LNCaP clone FGC (cell line): ENCODE measurements around the gene APOL5.

Experiments
- DNase-seq: peaks from one replicate; pipeline ENCODE4 v3.0.0-alpha.2; 2011; ENCODE audit warnings: low read depth
- H3K4me3 ChIP-seq: 2 replicates; pipeline ENCODE4 v1.5.1; 2011; ENCODE audit warnings: mild to moderate bottlenecking, low read depth, low read length, control low read depth
- TF ChIP-seq, protein P1 (sequence below): IDR thresholded peaks from 2 replicates; pipeline ENCODE4 v1.5.1; 2012; ENCODE audit warnings: mild to moderate bottlenecking; ENCODE audit not compliant: control insufficient read depth, insufficient read depth; ENCODE audit errors: extremely low read depth

APOL5 gene

GRCh38 chr22:35752006-35752862 lies 34.6 kb downstream of the APOL5 start:
- H3K4me3 ChIP-seq, result no peak overlapping the region
- DNase-seq, result no peak
- TF ChIP-seq, protein P1, sequence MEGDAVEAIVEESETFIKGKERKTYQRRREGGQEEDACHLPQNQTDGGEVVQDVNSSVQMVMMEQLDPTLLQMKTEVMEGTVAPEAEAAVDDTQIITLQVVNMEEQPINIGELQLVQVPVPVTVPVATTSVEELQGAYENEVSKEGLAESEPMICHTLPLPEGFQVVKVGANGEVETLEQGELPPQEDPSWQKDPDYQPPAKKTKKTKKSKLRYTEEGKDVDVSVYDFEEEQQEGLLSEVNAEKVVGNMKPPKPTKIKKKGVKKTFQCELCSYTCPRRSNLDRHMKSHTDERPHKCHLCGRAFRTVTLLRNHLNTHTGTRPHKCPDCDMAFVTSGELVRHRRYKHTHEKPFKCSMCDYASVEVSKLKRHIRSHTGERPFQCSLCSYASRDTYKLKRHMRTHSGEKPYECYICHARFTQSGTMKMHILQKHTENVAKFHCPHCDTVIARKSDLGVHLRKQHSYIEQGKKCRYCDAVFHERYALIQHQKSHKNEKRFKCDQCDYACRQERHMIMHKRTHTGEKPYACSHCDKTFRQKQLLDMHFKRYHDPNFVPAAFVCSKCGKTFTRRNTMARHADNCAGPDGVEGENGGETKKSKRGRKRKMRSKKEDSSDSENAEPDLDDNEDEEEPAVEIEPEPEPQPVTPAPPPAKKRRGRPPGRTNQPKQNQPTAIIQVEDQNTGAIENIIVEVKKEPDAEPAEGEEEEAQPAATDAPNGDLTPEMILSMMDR, result no peak

- TF ChIP-seq, protein P1, result no peak
- no peak for DNase-seq
- no peak overlapping the region for H3K4me3 ChIP-seq
Measured at GRCh38 chr22:35752863-35753189, 35.2 kb downstream of the APOL5 start.

GRCh38 chr22:35754761-35755160 lies 37.1 kb downstream of the APOL5 start:
- H3K4me3 ChIP-seq, result no peak overlapping the region
- TF ChIP-seq, protein P1, result no peak
- no peak for DNase-seq

DNA sequence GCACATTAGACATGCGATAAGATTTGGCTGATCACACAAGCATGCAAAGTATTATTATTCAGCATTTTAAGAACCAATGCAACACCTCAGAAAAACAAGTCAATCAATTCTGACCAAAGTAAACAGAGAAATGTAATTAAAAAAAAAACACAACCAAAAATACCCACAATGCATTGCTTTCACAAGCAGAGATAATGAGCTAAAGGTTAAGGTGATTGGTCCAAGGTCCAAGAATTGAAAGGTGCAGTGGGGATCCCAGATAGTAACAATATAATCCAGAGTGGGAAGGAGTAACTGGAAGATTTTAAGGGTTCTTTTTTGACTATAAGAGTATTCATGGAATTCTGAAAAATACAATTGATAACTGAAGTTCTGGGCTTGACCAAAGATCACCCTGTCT lies 39.0 kb downstream of the APOL5 start:
- TF ChIP-seq, protein P1, result no peak

DNA sequence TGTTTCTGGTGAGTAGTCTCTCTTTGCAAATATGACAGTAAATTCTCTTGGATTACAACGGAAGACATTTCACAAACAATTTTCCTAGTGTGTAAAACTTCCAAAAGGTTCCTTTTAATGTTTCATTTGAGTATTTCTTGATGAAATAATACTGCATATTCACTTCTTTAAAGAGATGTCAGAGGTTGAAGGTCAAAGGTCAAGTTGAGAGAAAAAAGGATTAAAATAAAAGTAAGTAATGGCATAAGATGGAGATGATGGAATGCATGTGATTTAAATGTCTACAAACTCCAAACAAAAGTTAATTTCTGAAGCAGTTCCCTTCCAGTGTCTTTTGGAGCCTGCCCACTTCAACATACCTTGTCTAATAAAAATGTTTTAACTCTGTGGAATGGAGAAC lies 40.7 kb downstream of the APOL5 start:
- H3K4me3 ChIP-seq, result no peak overlapping the region
- TF ChIP-seq, protein P1, result no peak
- DNase-seq, result no peak

More for the DNA sequence above, 39.0 kb downstream of the APOL5 start:
- no peak overlapping the region for H3K4me3 ChIP-seq
- no peak for DNase-seq

- no peak overlapping the region for H3K4me3 ChIP-seq
- TF ChIP-seq, protein P1, result peak; percentile 36
- no peak for DNase-seq
Measured at GRCh38 chr22:35761037-35761436, 43.4 kb downstream of the APOL5 start.
